22Rv1 (cell line): ENCODE results near the gene SERPINB6.
"Not testable (repeated sequence)": the region's sequence is repeated elsewhere in the genome, so short reads cannot be mapped to it uniquely, and the experiment has no call there.

Experiments
- ZFX ChIP-seq: fragments of 450-650 bp; IDR thresholded peaks from 2 replicates; pipeline ENCODE4 v1.6.1; 2017; ENCODE audit warnings: antibody characterized with exemption, borderline replicate concordance
- TF ChIP-seq, protein P1 (sequence below): fragments of 450-650 bp; IDR thresholded peaks from 2 replicates; pipeline ENCODE4 v1.5.1; 2017; ENCODE audit warnings: mild to moderate bottlenecking

DNA sequence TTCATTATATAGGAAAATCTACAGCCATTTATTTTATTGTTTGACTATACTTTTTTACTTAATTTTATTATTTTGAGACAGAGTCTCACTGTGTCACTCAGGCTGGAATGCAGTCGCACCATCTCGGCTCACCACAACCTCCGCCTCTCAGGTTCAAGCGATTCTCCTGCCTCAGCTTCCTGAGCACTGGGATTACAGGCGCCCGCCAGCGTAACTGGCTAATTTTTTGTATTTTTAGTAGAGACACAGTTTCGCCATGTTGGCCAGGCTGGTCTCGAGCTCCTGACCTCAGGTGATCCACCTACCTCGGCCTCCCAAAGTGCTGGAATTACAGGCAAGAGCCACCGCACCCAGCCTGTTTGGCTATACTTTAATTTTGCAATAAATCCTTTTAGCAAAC is 38.5 kb downstream of the SERPINB6 start:
- TF ChIP-seq, protein P1, sequence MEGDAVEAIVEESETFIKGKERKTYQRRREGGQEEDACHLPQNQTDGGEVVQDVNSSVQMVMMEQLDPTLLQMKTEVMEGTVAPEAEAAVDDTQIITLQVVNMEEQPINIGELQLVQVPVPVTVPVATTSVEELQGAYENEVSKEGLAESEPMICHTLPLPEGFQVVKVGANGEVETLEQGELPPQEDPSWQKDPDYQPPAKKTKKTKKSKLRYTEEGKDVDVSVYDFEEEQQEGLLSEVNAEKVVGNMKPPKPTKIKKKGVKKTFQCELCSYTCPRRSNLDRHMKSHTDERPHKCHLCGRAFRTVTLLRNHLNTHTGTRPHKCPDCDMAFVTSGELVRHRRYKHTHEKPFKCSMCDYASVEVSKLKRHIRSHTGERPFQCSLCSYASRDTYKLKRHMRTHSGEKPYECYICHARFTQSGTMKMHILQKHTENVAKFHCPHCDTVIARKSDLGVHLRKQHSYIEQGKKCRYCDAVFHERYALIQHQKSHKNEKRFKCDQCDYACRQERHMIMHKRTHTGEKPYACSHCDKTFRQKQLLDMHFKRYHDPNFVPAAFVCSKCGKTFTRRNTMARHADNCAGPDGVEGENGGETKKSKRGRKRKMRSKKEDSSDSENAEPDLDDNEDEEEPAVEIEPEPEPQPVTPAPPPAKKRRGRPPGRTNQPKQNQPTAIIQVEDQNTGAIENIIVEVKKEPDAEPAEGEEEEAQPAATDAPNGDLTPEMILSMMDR: not testable (repeated sequence)
- not testable (repeated sequence) for TF ChIP-seq ZFX
